Astrocyte (in vitro differentiated cells and primary cell): ENCODE measurements around the gene TMPRSS7.

ENCODE experiments used
- EZH2 ChIP-seq: IDR thresholded peaks from 2 replicates; pipeline ENCODE4 v1.6.1; 2012; ENCODE audit warnings: mild to moderate bottlenecking, low read length, inconsistent platforms; ENCODE audit not compliant: insufficient read depth
- TF ChIP-seq, protein P1 (sequence below): IDR thresholded peaks from 2 replicates; pipeline ENCODE4 v1.5.1; 2011; ENCODE audit warnings: low read depth, mild to moderate bottlenecking, inconsistent platforms, low read length, moderate library complexity; ENCODE audit not compliant: insufficient read depth

DNA sequence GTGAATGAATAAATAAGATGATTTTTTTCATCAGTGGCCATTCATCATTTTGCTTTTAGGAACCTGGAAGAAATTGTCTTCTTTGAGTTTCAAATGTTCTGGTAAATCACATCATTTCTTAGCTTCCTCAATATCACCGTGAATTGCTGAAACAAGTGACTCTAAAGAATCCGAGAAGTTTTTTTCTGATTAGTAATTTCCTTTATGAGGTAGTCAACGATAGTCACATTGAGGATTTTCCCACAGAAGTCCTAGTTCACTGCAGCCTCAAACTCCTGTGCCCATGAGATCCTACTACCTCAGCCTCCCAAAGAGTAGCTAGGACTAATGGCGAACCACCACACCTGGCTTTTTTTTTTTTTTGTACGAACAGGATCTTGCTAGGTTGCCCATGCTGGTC is 3.6 kb upstream of the TMPRSS7 start:
- TF ChIP-seq, protein P1, sequence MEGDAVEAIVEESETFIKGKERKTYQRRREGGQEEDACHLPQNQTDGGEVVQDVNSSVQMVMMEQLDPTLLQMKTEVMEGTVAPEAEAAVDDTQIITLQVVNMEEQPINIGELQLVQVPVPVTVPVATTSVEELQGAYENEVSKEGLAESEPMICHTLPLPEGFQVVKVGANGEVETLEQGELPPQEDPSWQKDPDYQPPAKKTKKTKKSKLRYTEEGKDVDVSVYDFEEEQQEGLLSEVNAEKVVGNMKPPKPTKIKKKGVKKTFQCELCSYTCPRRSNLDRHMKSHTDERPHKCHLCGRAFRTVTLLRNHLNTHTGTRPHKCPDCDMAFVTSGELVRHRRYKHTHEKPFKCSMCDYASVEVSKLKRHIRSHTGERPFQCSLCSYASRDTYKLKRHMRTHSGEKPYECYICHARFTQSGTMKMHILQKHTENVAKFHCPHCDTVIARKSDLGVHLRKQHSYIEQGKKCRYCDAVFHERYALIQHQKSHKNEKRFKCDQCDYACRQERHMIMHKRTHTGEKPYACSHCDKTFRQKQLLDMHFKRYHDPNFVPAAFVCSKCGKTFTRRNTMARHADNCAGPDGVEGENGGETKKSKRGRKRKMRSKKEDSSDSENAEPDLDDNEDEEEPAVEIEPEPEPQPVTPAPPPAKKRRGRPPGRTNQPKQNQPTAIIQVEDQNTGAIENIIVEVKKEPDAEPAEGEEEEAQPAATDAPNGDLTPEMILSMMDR = no peak
- no peak for TF ChIP-seq EZH2
